Measurements from ENCODE around the gene PSMD5.

PSMD5 gene

GRCh38 chr9:120818595-120818994 is 24.1 kb downstream of the PSMD5 start:
- no peak for TF ChIP-seq CTCF (IDR thresholded peaks at IDR 0.05)

- TF ChIP-seq CTCF (IDR thresholded peaks at IDR 0.05) = no peak
These were observed 27.6 kb downstream of the PSMD5 start for GRCh38 chr9:120815075-120815474.

GRCh38 chr9:120808931-120809330 is 33.8 kb downstream of the PSMD5 start:
- TF ChIP-seq CTCF (IDR thresholded peaks at IDR 0.05) = no peak

- no peak for TF ChIP-seq CTCF (IDR thresholded peaks at IDR 0.05)
These were observed 34.9 kb downstream of the PSMD5 start for GRCh38 chr9:120807607-120808379.

- TF ChIP-seq CTCF (IDR thresholded peaks at IDR 0.05) = no peak
These were observed 41.3 kb downstream of the PSMD5 start for GRCh38 chr9:120801441-120801840.

GRCh38 chr9:120792898-120793765 is 49.6 kb downstream of the PSMD5 start, which contains the start of gene FBXW2:
Gene FBXW2 (minus strand): TSS chr9:120793416. CDS start chr9:120788258, 5,158 bp downstream.
- TF ChIP-seq CTCF (IDR thresholded peaks at IDR 0.05) = no peak

GRCh38 chr9:120791161-120791560 is 51.6 kb downstream of the PSMD5 start:
- no peak for TF ChIP-seq CTCF (IDR thresholded peaks at IDR 0.05)

All from LNCAP (cell line).